Endodermal cell (in vitro differentiated cells): ENCODE measurements around the gene RPP38. TPM values are rescaled to one million over a fixed set of nuclear protein-coding genes. Genes with fewer than 3 reads are reported as not detected.
A peak's percentile ranks its signal among the peaks of the same experiment; 100 is the strongest.

Experiments used
- DNase-seq: peaks from one replicate; pipeline ENCODE4 v3.0.0-alpha.2; 2017
- H3K27ac ChIP-seq: 2 replicates; pipeline ENCODE4 v1.5.1; 2013; ENCODE audit warnings: mild to moderate bottlenecking, low read depth, low read length, moderate library complexity
- H3K27me3 ChIP-seq: 2 replicates; pipeline ENCODE4 v1.6.1; 2013; ENCODE audit warnings: mild to moderate bottlenecking, low read length, moderate library complexity; ENCODE audit not compliant: insufficient read depth, control insufficient read depth, poor library complexity, severe bottlenecking
- H3K36me3 ChIP-seq: 2 replicates; pipeline ENCODE4 v1.7.0; 2013; ENCODE audit warnings: mild to moderate bottlenecking, low read length, moderate library complexity; ENCODE audit not compliant: control insufficient read depth, insufficient read depth
- H3K4me1 ChIP-seq: one replicate; pipeline ENCODE4 v1.7.0; 2013; ENCODE audit warnings: low read length; ENCODE audit not compliant: control insufficient read depth, insufficient read depth
- H3K4me3 ChIP-seq: 2 replicates; pipeline ENCODE4 v1.5.1; 2013; ENCODE audit warnings: mild to moderate bottlenecking, low read length, moderate library complexity
- H3K9ac ChIP-seq: 2 replicates; pipeline ENCODE4 v1.6.1; 2013; ENCODE audit warnings: mild to moderate bottlenecking, low read length, moderate library complexity; ENCODE audit not compliant: poor library complexity, severe bottlenecking; ENCODE audit errors: extremely low read depth
- H3K9me3 ChIP-seq: 2 replicates; pipeline ENCODE4 v1.6.1; 2013; ENCODE audit warnings: mild to moderate bottlenecking, low read length, moderate library complexity; ENCODE audit not compliant: control insufficient read depth
- H3K27ac Mint-ChIP-seq: 2 replicates; pipeline ENCODE4 v1.8.0; 2020; ENCODE audit warnings: mixed read lengths
- H3K27me3 Mint-ChIP-seq: 2 replicates; pipeline ENCODE4 v1.8.0; 2021; ENCODE audit warnings: mild to moderate bottlenecking, mixed read lengths; ENCODE audit not compliant: insufficient read depth
- H3K36me3 Mint-ChIP-seq: 2 replicates; pipeline ENCODE4 v1.8.0; 2020; ENCODE audit warnings: low read depth, mixed read lengths
- H3K4me1 Mint-ChIP-seq: 2 replicates; pipeline ENCODE4 v1.8.0; 2020; ENCODE audit warnings: mixed read lengths
- H3K4me3 Mint-ChIP-seq: 2 replicates; pipeline ENCODE4 v1.8.0; 2020; ENCODE audit warnings: mild to moderate bottlenecking, moderate library complexity, mixed read lengths
- H3K9me3 Mint-ChIP-seq: 2 replicates; pipeline ENCODE4 v1.8.0; 2020; ENCODE audit warnings: mild to moderate bottlenecking, mixed read lengths
- CTCF ChIP-seq: fragments of 200-600 bp; sonication (generic); conservative IDR thresholded peaks from 2 replicates; pipeline ENCODE4 v1.5.0; 2021; ENCODE audit warnings: antibody characterized with exemption, mild to moderate bottlenecking
- WGBS, 2 experiments: methylation state at CpG; one replicate each; pipeline versions ENCODE4 v1.1.5 to v1.1.7; 2013; ENCODE audit warnings: missing lambda C conversion rate in 2 of 2, mixed read lengths in 1 of 2; ENCODE audit not compliant: insufficient coverage in 1 of 2, insufficient read length in 1 of 2; 5-methylcytosine and 5-hydroxymethylcytosine counted together
- total RNA-seq, 2 donors: library from RNA; stranded (reverse); fragmentation: NEBNext Ultra II Directional in 1 of 2; extraction: Animal tissue kit (Norgen Biotek cat#: 25700) in 1 of 2; gene quantifications; 2 replicates in 1 of 2; 3 replicates in 1 of 2; pipeline ENCODE4 v1.2.1, GENCODE V29; 2021

Gene RPP38
- total RNA-seq, 2 donors from 2014 or later = 23.6 to 24.8 TPM

- DNase-seq = peak; percentile 66
Observed at GRCh38 chr10:15146366-15146765, 49.2 kb downstream of the RPP38 start.

GRCh38 chr10:15147594-15148392, 50.6 kb downstream of the RPP38 start:
- TF ChIP-seq CTCF = no peak
- H3K27me3 Mint-ChIP-seq = no peaks in the 10 kb centered on the region

More at GRCh38 chr10:15146366-15146765, 49.2 kb downstream of the RPP38 start:
- 90 to 100% methylated on average over 1 to 7 of the region's 7 CpGs for WGBS, 2 experiments
- Mint-ChIP-seq H3K27me3 (no peaks in the 10 kb centered on the region), H3K36me3 (no peaks in the 10 kb centered on the region), H3K9me3 (no peaks in the 10 kb centered on the region), H3K4me1 (peaks cover 7% of the 10 kb centered on the region), H3K27ac (peak overlapping the region; percentile 19), H3K4me3 (no peak overlapping the region)
- Histone ChIP-seq H3K9me3 (no peaks in the 10 kb centered on the region), H3K9ac (no peak overlapping the region), H3K4me1 (peaks cover 3% of the 10 kb centered on the region), H3K27me3 (no peaks in the 10 kb centered on the region), H3K27ac (no peak overlapping the region), H3K4me3 (no peak overlapping the region), H3K36me3 (no peaks in the 10 kb centered on the region)
- peak; percentile 31 for TF ChIP-seq CTCF

GRCh38 chr10:15149042-15149771, 52.1 kb downstream of the RPP38 start:
- no peak overlapping the region for H3K27ac Mint-ChIP-seq
- H3K36me3 Mint-ChIP-seq = peaks cover 3% of the 10 kb centered on the region
- no peaks in the 10 kb centered on the region for H3K4me1 ChIP-seq
- H3K4me3 Mint-ChIP-seq = no peak overlapping the region
- no peaks in the 10 kb centered on the region for H3K27me3 ChIP-seq
- no peak for TF ChIP-seq CTCF
- H3K27me3 Mint-ChIP-seq = no peaks in the 10 kb centered on the region
- no peak overlapping the region for H3K27ac ChIP-seq
- H3K9ac ChIP-seq = no peak overlapping the region
- H3K9me3 ChIP-seq = no peaks in the 10 kb centered on the region
- DNase-seq = no peak
- no peaks in the 10 kb centered on the region for H3K36me3 ChIP-seq
- 93 to 95% methylated on average over 8 to 10 of the region's 10 CpGs for WGBS, 2 experiments
- no peak overlapping the region for H3K4me3 ChIP-seq
- no peaks in the 10 kb centered on the region for H3K9me3 Mint-ChIP-seq
- no peaks in the 10 kb centered on the region for H3K4me1 Mint-ChIP-seq

More at GRCh38 chr10:15147594-15148392, 50.6 kb downstream of the RPP38 start:
- Histone ChIP-seq H3K9me3 (no peaks in the 10 kb centered on the region), H3K27me3 (no peaks in the 10 kb centered on the region), H3K36me3 (no peaks in the 10 kb centered on the region), H3K27ac (no peak overlapping the region), H3K9ac (no peak overlapping the region), H3K4me1 (no peaks in the 10 kb centered on the region), H3K4me3 (no peak overlapping the region)
- no peaks in the 10 kb centered on the region for H3K9me3 Mint-ChIP-seq
- 95% methylated on average over 4 of the region's 4 CpGs; no CpG with 5 or more reads in 1 of the 2 experiments for WGBS, 2 experiments
- H3K27ac Mint-ChIP-seq = no peak overlapping the region
- no peaks in the 10 kb centered on the region for H3K36me3 Mint-ChIP-seq
- no peak for DNase-seq
- no peaks in the 10 kb centered on the region for H3K4me1 Mint-ChIP-seq
- no peak overlapping the region for H3K4me3 Mint-ChIP-seq
